Endothelial cell of umbilical vein (primary cell): ENCODE data around the gene PPM1L. TPM values are rescaled to one million over a fixed set of nuclear protein-coding genes. Genes with fewer than 3 reads are reported as not detected.

Experiments
- BruUV-seq: library from RNA; stranded (reverse); fragments of 400-500 nt; replicated peaks from 2 replicates; lab custom pipeline; 2021; lab: Mats Ljungman, UMichigan
- CTCF ChIA-PET: fragments of 300-600, 350-600 bp; sonication (Branson Sonifier 250); formaldehyde crosslinking; loops from one replicate; lab custom pipeline; 2021; ENCODE audit warnings: antibody characterized with exemption, inconsistent platforms; lab: Charles Lee
- POLR2A ChIA-PET: fragments of 300-600, 350-600 bp; sonication (Branson Sonifier 250); formaldehyde crosslinking; loops from one replicate; lab custom pipeline; 2021; ENCODE audit warnings: antibody characterized with exemption, inconsistent platforms; lab: Charles Lee
- DNase-seq: peaks from one replicate; pipeline ENCODE4 v3.0.0-alpha.2; 2011; ENCODE audit warnings: low read depth, low spot score
- FAIRE-seq: peaks from 2 replicates; lab custom pipeline; 2011; peaks lifted over from hg19 to GRCh38; lab: Jason Lieb, UNC
- H2AFZ ChIP-seq: 2 replicates; pipeline ENCODE4 v1.6.0; 2012; ENCODE audit warnings: low read depth, low read length, control low read depth, inconsistent platforms
- H3K27ac ChIP-seq: 2 replicates; pipeline ENCODE4 v1.5.1; 2011; ENCODE audit warnings: low read depth, mild to moderate bottlenecking, control low read depth, low read length, moderate library complexity; ENCODE audit not compliant: insufficient read depth
- H3K27me3 ChIP-seq, 2 experiments: 2 replicates each; pipeline versions ENCODE4 v1.6.0 to v1.6.1; 2011; ENCODE audit warnings: low read length in 2 of 2, mixed read lengths in 1 of 2; ENCODE audit not compliant: control insufficient read depth in 2 of 2, insufficient read depth in 2 of 2
- H3K36me3 ChIP-seq, 2 experiments: 2 replicates in 1 of 2; 3 replicates in 1 of 2; pipeline ENCODE4 v1.5.1; 2011; ENCODE audit warnings: low read length in 2 of 2, mild to moderate bottlenecking in 1 of 2, moderate library complexity in 1 of 2; ENCODE audit not compliant: control insufficient read depth in 2 of 2, insufficient read depth in 2 of 2; ENCODE audit errors: extremely low read depth in 1 of 2
- H3K4me1 ChIP-seq: 3 replicates; pipeline ENCODE4 v1.5.1; 2011; ENCODE audit warnings: mild to moderate bottlenecking, low read length; ENCODE audit not compliant: control insufficient read depth, insufficient read depth; ENCODE audit errors: extremely low read depth
- H3K4me2 ChIP-seq: 2 replicates; pipeline ENCODE4 v1.6.1; 2011; ENCODE audit warnings: low read length, control low read depth, mixed read lengths; ENCODE audit not compliant: insufficient read depth
- H3K4me3 ChIP-seq, 3 experiments: fragments of 200-600 bp in 1 of 3; sonication (generic), shearing (Covaris generic) in 1 of 3; replicated peaks in 1 of 3; 2 replicates each; pipeline ENCODE4 v1.5.1; 2011 to 2016; ENCODE audit warnings: control low read depth in 3 of 3, low read length in 3 of 3, mild to moderate bottlenecking in 2 of 3, inconsistent platforms in 1 of 3, low read depth in 1 of 3, moderate library complexity in 1 of 3; ENCODE audit not compliant: insufficient read depth in 1 of 3
- H3K79me2 ChIP-seq: 2 replicates; pipeline ENCODE4 v1.6.0; 2012; ENCODE audit warnings: low read length, inconsistent platforms; ENCODE audit not compliant: control insufficient read depth, insufficient read depth
- H3K9ac ChIP-seq: replicated peaks from 2 replicates; pipeline ENCODE3; 2011; ENCODE audit warnings: low read length, control low read depth; ENCODE audit not compliant: insufficient read depth; ENCODE audit errors: extremely low read depth
- H3K9me1 ChIP-seq: replicated peaks from 3 replicates; pipeline ENCODE4 v1.6.0; 2011; ENCODE audit warnings: mild to moderate bottlenecking, low read length; ENCODE audit not compliant: control insufficient read depth, insufficient read depth; ENCODE audit errors: extremely low read depth
- H3K9me3 ChIP-seq: replicated peaks from 2 replicates; pipeline ENCODE4 v1.5.1; 2012; ENCODE audit warnings: low read length, inconsistent platforms; ENCODE audit not compliant: control insufficient read depth, insufficient read depth
- H4K20me1 ChIP-seq: replicated peaks from 2 replicates; pipeline ENCODE3; 2011; ENCODE audit warnings: mild to moderate bottlenecking, low read length; ENCODE audit not compliant: control insufficient read depth, insufficient read depth; ENCODE audit errors: extremely low read depth
- EZH2 ChIP-seq: IDR thresholded peaks from 2 replicates; pipeline ENCODE4 v1.6.1; 2012; ENCODE audit warnings: borderline replicate concordance, low read depth, mild to moderate bottlenecking, moderate library complexity, low read length, inconsistent platforms; ENCODE audit not compliant: severe bottlenecking
- FOS ChIP-seq: IDR thresholded peaks from 2 replicates; pipeline ENCODE4 v1.6.1; 2011; ENCODE audit warnings: mild to moderate bottlenecking, low read length, moderate library complexity, borderline replicate concordance; ENCODE audit not compliant: insufficient read depth
- GATA2 ChIP-seq: IDR thresholded peaks from 2 replicates; pipeline ENCODE4 v1.7.0; 2011; ENCODE audit warnings: low read depth, mild to moderate bottlenecking, moderate library complexity, mixed read lengths, low read length; ENCODE audit not compliant: insufficient read length, insufficient read depth
- JUN ChIP-seq: IDR thresholded peaks from 2 replicates; pipeline ENCODE4 v1.6.1; 2011; ENCODE audit warnings: borderline replicate concordance, low read depth; ENCODE audit not compliant: insufficient read length, insufficient read depth
- MYC ChIP-seq: IDR thresholded peaks from one replicate; pipeline ENCODE4 v1.6.1; 2011; ENCODE audit warnings: mild to moderate bottlenecking, low read depth, low read length
- POLR2A ChIP-seq: IDR thresholded peaks from 2 replicates; pipeline ENCODE4 v1.6.1; 2012; ENCODE audit warnings: low read depth, mild to moderate bottlenecking, control low read depth, low read length
- POLR2AphosphoS5 ChIP-seq: IDR thresholded peaks from 2 replicates; pipeline ENCODE4 v1.6.1; 2012; ENCODE audit warnings: low read depth, mild to moderate bottlenecking, control low read depth, low read length, moderate library complexity; ENCODE audit not compliant: insufficient read depth
- dilution Hi-C: fragments of 300-500 bp; cut with MboI; formaldehyde crosslinking; loops from one replicate; pipeline ENCODE4 v1.15.0; 2019; ENCODE audit warnings: low sequenced_read_pairs; ENCODE audit not compliant: extremely low pct_ligation_motif_present
- intact Hi-C: fragments of 100-400 bp; cut with micrococcal nuclease; formaldehyde crosslinking; loops from one replicate; pipeline ENCODE4 v1.10.0; 2022
- polyA plus RNA-seq, 4 experiments: library from polyadenylated mRNA; depleted of rRNA in 3 of 4; stranded (reverse) in 3 of 4; unstranded in 1 of 4; fragments of >200 nt; gene quantifications; 2 replicates each; pipeline versions ENCODE4 v1.2.1 to v1.2.3, GENCODE V29; 2011 to 2012; ENCODE audit warnings: missing spikeins in 1 of 4
- total RNA-seq: library from RNA; stranded (reverse); gene quantifications from 2 replicates; pipeline ENCODE4 v1.2.3, GENCODE V29; 2021
- TF ChIP-seq, protein P1 (sequence below), 2 donors: IDR thresholded peaks; 1 replicate in 1 of 2; 2 replicates in 1 of 2; pipeline ENCODE4 v1.5.1; 2011; ENCODE audit warnings: low read length in 2 of 2, mild to moderate bottlenecking in 2 of 2, moderate library complexity in 2 of 2, control low read depth in 1 of 2, inconsistent platforms in 1 of 2, low read depth in 1 of 2; ENCODE audit not compliant: insufficient read depth in 1 of 2; ENCODE audit errors: extremely low read depth in 1 of 2
- TF ChIP-seq, protein P2 (sequence below): IDR thresholded peaks from 2 replicates; pipeline ENCODE4 v1.6.1; 2011; ENCODE audit not compliant: insufficient read depth, insufficient read length

PPM1L gene
- total and polyA plus RNA-seq, 2 donors (not counting 3 experiments of a cell fraction or from before 2014, with no cell fraction given): 0.63 to 2.9 TPM

DNA sequence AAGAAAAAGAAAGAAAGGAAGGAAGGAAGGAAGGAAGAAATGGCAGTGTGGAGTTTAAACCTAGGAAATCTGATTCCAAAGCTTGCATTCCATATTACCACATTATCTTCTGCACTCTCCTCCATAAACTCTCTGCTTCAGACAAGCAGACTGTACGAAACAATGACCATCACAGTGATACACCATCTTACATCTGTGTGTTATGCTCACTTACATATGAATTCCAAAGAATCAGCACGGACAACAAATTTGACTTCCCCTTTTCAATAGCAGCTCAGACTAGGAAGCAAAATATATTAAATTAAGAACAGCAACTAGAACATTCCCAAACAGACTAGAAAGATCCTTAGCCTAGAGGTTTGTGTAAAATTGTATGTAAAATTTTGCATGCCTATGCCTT lies 18.0 kb upstream of the PPM1L start:
- H3K4me2 ChIP-seq: no peak overlapping the region
- ChIA-PET POLR2A (interaction anchor here (0.6 kb wide), 1 partner anchor 88 kb away, joined by 4 read pairs; no protein-coding TSS in a partner anchor), CTCF (no interaction called here)
- TF ChIP-seq POLR2AphosphoS5 (no peak), EZH2 (no peak), JUN (no peak), POLR2A (no peak), FOS (no peak), MYC (no peak), GATA2 (no peak)
- TF ChIP-seq, protein P1, sequence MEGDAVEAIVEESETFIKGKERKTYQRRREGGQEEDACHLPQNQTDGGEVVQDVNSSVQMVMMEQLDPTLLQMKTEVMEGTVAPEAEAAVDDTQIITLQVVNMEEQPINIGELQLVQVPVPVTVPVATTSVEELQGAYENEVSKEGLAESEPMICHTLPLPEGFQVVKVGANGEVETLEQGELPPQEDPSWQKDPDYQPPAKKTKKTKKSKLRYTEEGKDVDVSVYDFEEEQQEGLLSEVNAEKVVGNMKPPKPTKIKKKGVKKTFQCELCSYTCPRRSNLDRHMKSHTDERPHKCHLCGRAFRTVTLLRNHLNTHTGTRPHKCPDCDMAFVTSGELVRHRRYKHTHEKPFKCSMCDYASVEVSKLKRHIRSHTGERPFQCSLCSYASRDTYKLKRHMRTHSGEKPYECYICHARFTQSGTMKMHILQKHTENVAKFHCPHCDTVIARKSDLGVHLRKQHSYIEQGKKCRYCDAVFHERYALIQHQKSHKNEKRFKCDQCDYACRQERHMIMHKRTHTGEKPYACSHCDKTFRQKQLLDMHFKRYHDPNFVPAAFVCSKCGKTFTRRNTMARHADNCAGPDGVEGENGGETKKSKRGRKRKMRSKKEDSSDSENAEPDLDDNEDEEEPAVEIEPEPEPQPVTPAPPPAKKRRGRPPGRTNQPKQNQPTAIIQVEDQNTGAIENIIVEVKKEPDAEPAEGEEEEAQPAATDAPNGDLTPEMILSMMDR (IDR thresholded peaks at IDR 0.05; ENCODE audit: extremely low read depth in 1 of 2, insufficient read depth in 1 of 2, low read depth in 1 of 2, low read length in 2 of 2): no peak
- TF ChIP-seq, protein P2, sequence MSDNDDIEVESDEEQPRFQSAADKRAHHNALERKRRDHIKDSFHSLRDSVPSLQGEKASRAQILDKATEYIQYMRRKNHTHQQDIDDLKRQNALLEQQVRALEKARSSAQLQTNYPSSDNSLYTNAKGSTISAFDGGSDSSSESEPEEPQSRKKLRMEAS: no peak
- no peaks in the 10 kb centered on the region for H3K79me2 ChIP-seq
- DNase-seq: no peak
- no peak for FAIRE-seq
- BruUV-seq: no TSS peak
- H3K9me3 ChIP-seq: no peaks in the 10 kb centered on the region
- intact Hi-C loops: no loop called here
- dilution Hi-C loops: no loop called here
- H3K36me3 ChIP-seq: no peaks in the 10 kb centered on the region
- H3K9me1 ChIP-seq: no peaks in the 10 kb centered on the region
- no peak overlapping the region for H3K27ac ChIP-seq
- H2AFZ ChIP-seq: no peak overlapping the region
- H3K9ac ChIP-seq: no peak overlapping the region
- H3K4me3 ChIP-seq: no peak overlapping the region
- H4K20me1 ChIP-seq: no peaks in the 10 kb centered on the region
- peaks cover 3 to 5% of the 10 kb centered on the region in 2 experiments for H3K27me3 ChIP-seq
- H3K4me1 ChIP-seq: no peaks in the 10 kb centered on the region
